Measurements from ENCODE around the gene RRP1B.
A peak's percentile ranks its signal among the peaks of the same experiment; 100 is the strongest.

The RRP1B gene

GRCh38 chr21:43728467-43729390 lies 69.4 kb downstream of the RRP1B start:
- peak; percentile 83 to 90 for DNase-seq

- no peak for DNase-seq
Observed at GRCh38 chr21:43731476-43731875, 72.1 kb downstream of the RRP1B start.

GRCh38 chr21:43731891-43732711 lies 72.7 kb downstream of the RRP1B start:
- DNase-seq = no peak

- DNase-seq = no peak
Observed at GRCh38 chr21:43733060-43733459, 73.7 kb downstream of the RRP1B start.

- peak; percentile 41 to 46 for DNase-seq
Observed at GRCh38 chr21:43733529-43734071, 74.2 kb downstream of the RRP1B start.

GRCh38 chr21:43734131-43734927 lies 75.0 kb downstream of the RRP1B start:
- DNase-seq = no peak

- no peak for DNase-seq
Observed at GRCh38 chr21:43734928-43735229, 75.5 kb downstream of the RRP1B start.

- DNase-seq = no peak
Observed at GRCh38 chr21:43735236-43736091, 76.1 kb downstream of the RRP1B start.

- DNase-seq = no peak
Observed at GRCh38 chr21:43736224-43736883, 77.0 kb downstream of the RRP1B start.

- DNase-seq = no peak
Observed at GRCh38 chr21:43737158-43737950, 78.0 kb downstream of the RRP1B start.

- no peak for DNase-seq
Observed at GRCh38 chr21:43739621-43740435, 80.5 kb downstream of the RRP1B start.

GRCh38 chr21:43740497-43741156 lies 81.3 kb downstream of the RRP1B start:
- DNase-seq = no peak

- DNase-seq = no peak
Observed at GRCh38 chr21:43741423-43742096, 82.2 kb downstream of the RRP1B start.

- DNase-seq = no peak
Observed at GRCh38 chr21:43743947-43744346, 84.6 kb downstream of the RRP1B start.

GRCh38 chr21:43744725-43745124 lies 85.4 kb downstream of the RRP1B start:
- no peak for DNase-seq

Data from Kasumi-1 (cell line).